H1 (cell line): ENCODE results near the gene OR10P1. TPM values are rescaled to one million over a fixed set of nuclear protein-coding genes. Genes with fewer than 3 reads are reported as not detected.

Experiments
- CTCF ChIA-PET: fragments of 300-600 bp; sonication (Branson Sonifier 250); formaldehyde crosslinking; loops from one replicate; lab custom pipeline; 2021; ENCODE audit not compliant: partially characterized antibody; lab: Charles Lee
- POLR2A ChIA-PET: fragments of 300-600 bp; sonication (Branson Sonifier 250); formaldehyde crosslinking; loops from one replicate; lab custom pipeline; 2021; ENCODE audit warnings: inconsistent platforms; ENCODE audit not compliant: partially characterized antibody; lab: Charles Lee
- DNase-seq, 2 experiments: peaks; one replicate each; pipeline versions ENCODE4 v3.0.0 to v3.0.0-alpha.2; 2010 to 2022; ENCODE audit warnings: low spot score in 2 of 2, low read depth in 1 of 2, mixed read lengths in 1 of 2
- FAIRE-seq: peaks from 2 replicates; lab custom pipeline; 2011; peaks lifted over from hg19 to GRCh38; lab: Jason Lieb, UNC
- H2AFZ ChIP-seq: 2 replicates; pipeline ENCODE4 v1.8.1; 2012; ENCODE audit warnings: low read length, inconsistent platforms
- H2AK5ac ChIP-seq: 2 replicates; pipeline ENCODE4 v1.6.1; 2013; ENCODE audit warnings: low read depth, low read length
- H2BK120ac ChIP-seq: replicated peaks from 2 replicates; pipeline ENCODE3; 2013; ENCODE audit warnings: low read depth, low read length, inconsistent platforms
- H2BK12ac ChIP-seq: 2 replicates; pipeline ENCODE4 v1.6.1; 2013; ENCODE audit warnings: low read depth, low read length
- H2BK15ac ChIP-seq: 2 replicates; pipeline ENCODE4 v1.6.1; 2013; ENCODE audit warnings: low read length
- H2BK20ac ChIP-seq: 2 replicates; pipeline ENCODE4 v1.6.1; 2013; ENCODE audit warnings: low read length
- H2BK5ac ChIP-seq: 2 replicates; pipeline ENCODE4 v1.6.1; 2013; ENCODE audit warnings: low read depth, low read length
- H3K14ac ChIP-seq: 2 replicates; pipeline ENCODE4 v1.6.1; 2013; ENCODE audit warnings: inconsistent platforms; ENCODE audit not compliant: insufficient read length
- H3K18ac ChIP-seq: 2 replicates; pipeline ENCODE4 v1.6.1; 2013; ENCODE audit warnings: low read length; ENCODE audit errors: extremely low read depth
- H3K23ac ChIP-seq: 2 replicates; pipeline ENCODE4 v1.6.1; 2013; ENCODE audit warnings: inconsistent platforms; ENCODE audit not compliant: insufficient read length
- H3K23me2 ChIP-seq: 2 replicates; pipeline ENCODE4 v1.6.1; 2013; ENCODE audit warnings: low read depth, low read length
- H3K27ac ChIP-seq: 2 replicates; pipeline ENCODE4 v1.6.1; 2011; ENCODE audit warnings: low read depth, low read length, inconsistent platforms
- H3K27me3 ChIP-seq, 4 experiments: replicated peaks in 1 of 4; 1 replicate in 1 of 4; 2 replicates in 3 of 4; pipeline versions ENCODE4 v1.6.1 to v1.8.1; 2011 to 2013; ENCODE audit warnings: low read length in 3 of 4, mild to moderate bottlenecking in 3 of 4, inconsistent platforms in 2 of 4, mixed read lengths in 2 of 4, moderate library complexity in 1 of 4; ENCODE audit not compliant: control insufficient read depth in 3 of 4, insufficient read depth in 3 of 4; ENCODE audit errors: extremely low read depth in 1 of 4
- H3K36me3 ChIP-seq, 4 experiments: 2 replicates each; pipeline versions ENCODE4 v1.6.1 to v1.8.1; 2011 to 2013; ENCODE audit warnings: mild to moderate bottlenecking in 4 of 4, low read length in 3 of 4, moderate library complexity in 2 of 4, control low read depth in 1 of 4, inconsistent platforms in 1 of 4; ENCODE audit not compliant: insufficient read depth in 4 of 4, control insufficient read depth in 2 of 4
- H3K4ac ChIP-seq: replicated peaks from 2 replicates; pipeline ENCODE3; 2013; ENCODE audit warnings: low read length, low read depth, mixed read lengths, inconsistent platforms; ENCODE audit not compliant: insufficient read length
- H3K4me1 ChIP-seq, 4 experiments: replicated peaks in 1 of 4; 1 replicate in 1 of 4; 2 replicates in 3 of 4; pipeline versions ENCODE4 v1.6.1 to v1.8.1; 2011 to 2013; ENCODE audit warnings: low read length in 3 of 4, inconsistent platforms in 2 of 4, mixed read lengths in 1 of 4; ENCODE audit not compliant: insufficient read depth in 4 of 4, control insufficient read depth in 3 of 4
- H3K4me2 ChIP-seq, 2 experiments: 2 replicates each; pipeline versions ENCODE4 v1.6.1 to v1.8.1; 2011 to 2013; ENCODE audit warnings: low read depth in 2 of 2, low read length in 2 of 2, control low read depth in 1 of 2, inconsistent platforms in 1 of 2, mild to moderate bottlenecking in 1 of 2; ENCODE audit not compliant: insufficient read depth in 1 of 2
- H3K4me3 ChIP-seq, 4 experiments: fragments of 200-600, 300-600 bp in 1 of 4; sonication (generic), shearing (Covaris generic), sonication (Bioruptor Twin) in 1 of 4; 2 replicates each; pipeline versions ENCODE4 v1.5.1 to v1.8.1; 2011 to 2016; ENCODE audit warnings: low read length in 4 of 4, low read depth in 3 of 4, control low read depth in 2 of 4, inconsistent platforms in 2 of 4, mild to moderate bottlenecking in 2 of 4, mixed read lengths in 1 of 4, moderate library complexity in 1 of 4; ENCODE audit not compliant: insufficient read depth in 2 of 4; ENCODE audit errors: extremely low read depth in 1 of 4
- H3K56ac ChIP-seq: replicated peaks from 2 replicates; pipeline ENCODE3; 2013; ENCODE audit warnings: low read depth, mild to moderate bottlenecking, mixed read lengths, low read length, inconsistent platforms; ENCODE audit not compliant: insufficient read length
- H3K79me1 ChIP-seq: 2 replicates; pipeline ENCODE4 v1.6.1; 2013; ENCODE audit warnings: low read depth, low read length, control low read depth
- H3K79me2 ChIP-seq, 2 experiments: 2 replicates each; pipeline versions ENCODE4 v1.6.1 to v1.8.1; 2012 to 2013; ENCODE audit warnings: low read length in 2 of 2, mild to moderate bottlenecking in 2 of 2, inconsistent platforms in 1 of 2; ENCODE audit not compliant: insufficient read depth in 2 of 2, control insufficient read depth in 1 of 2
- H3K9ac ChIP-seq, 4 experiments: replicated peaks in 1 of 4; 1 replicate in 1 of 4; 2 replicates in 3 of 4; pipeline versions ENCODE4 v1.6.1 to v1.8.1; 2011 to 2013; ENCODE audit warnings: low read depth in 3 of 4, low read length in 3 of 4, control low read depth in 2 of 4, mild to moderate bottlenecking in 2 of 4, moderate library complexity in 2 of 4, inconsistent platforms in 1 of 4; ENCODE audit errors: extremely low read depth in 1 of 4
- H3K9me3 ChIP-seq, 2 experiments: 2 replicates each; pipeline versions ENCODE4 v1.6.1 to v1.8.1; 2012 to 2013; ENCODE audit warnings: mild to moderate bottlenecking in 2 of 2, moderate library complexity in 2 of 2, control low read depth in 1 of 2, inconsistent platforms in 1 of 2, low read depth in 1 of 2, low read length in 1 of 2, mixed read lengths in 1 of 2; ENCODE audit not compliant: insufficient read depth in 2 of 2
- H4K20me1 ChIP-seq, 2 experiments: replicated peaks in 1 of 2; 2 replicates each; pipeline versions ENCODE3 to v1.8.1; 2011 to 2013; ENCODE audit warnings: inconsistent platforms in 2 of 2, low read length in 2 of 2, mild to moderate bottlenecking in 1 of 2; ENCODE audit not compliant: insufficient read depth in 2 of 2, control insufficient read depth in 1 of 2
- H4K5ac ChIP-seq: 2 replicates; pipeline ENCODE4 v1.6.1; 2013; ENCODE audit warnings: low read length, low read depth, mixed read lengths, inconsistent platforms; ENCODE audit not compliant: insufficient read length
- H4K8ac ChIP-seq: 2 replicates; pipeline ENCODE4 v1.8.0; 2013; ENCODE audit warnings: mild to moderate bottlenecking, moderate library complexity, low read length, inconsistent platforms; ENCODE audit not compliant: insufficient read depth; ENCODE audit errors: extremely low read depth
- H4K91ac ChIP-seq: replicated peaks from 2 replicates; pipeline ENCODE3; 2013; ENCODE audit warnings: low read length, mixed read lengths, inconsistent platforms; ENCODE audit not compliant: insufficient read length
- CHD2 ChIP-seq: IDR thresholded peaks from 2 replicates; pipeline ENCODE4 v1.6.1; 2012; ENCODE audit warnings: low read length, improper control_type of control experiment
- WGBS, 2 experiments: shearing (Covaris generic) in 1 of 2; methylation state at CpG; one replicate each; pipeline versions ENCODE4 v1.1.6 to v1.1.7; 2013 to 2015; ENCODE audit warnings: low lambda C conversion rate in 2 of 2, mixed read lengths in 2 of 2, inconsistent platforms in 1 of 2, low coverage in 1 of 2, missing lambda C conversion rate in 1 of 2; ENCODE audit not compliant: insufficient replicate concordance in 2 of 2, insufficient coverage in 1 of 2, insufficient read length in 1 of 2; ENCODE audit errors: extremely low coverage in 1 of 2, missing lambda C conversion rate in 1 of 2; 5-methylcytosine and 5-hydroxymethylcytosine counted together
- polyA plus RNA-seq, 7 experiments: library from polyadenylated mRNA; depleted of rRNA in 3 of 7; stranded (reverse) in 5 of 7; unstranded in 2 of 7; fragments of >200 nt in 5 of 7; fragments of 200-250 nt in 2 of 7; gene quantifications; 1 replicate in 5 of 7; 2 replicates in 1 of 7; 4 replicates in 1 of 7; pipeline versions ENCODE4 v1.2.1 to v1.2.3, GENCODE V29; 2011 to 2013; ENCODE audit warnings: missing spikeins in 2 of 7, mixed read lengths in 2 of 7
- total RNA-seq: library from RNA; stranded (reverse); fragmentation: NEBNext Ultra II Directional; extraction: Animal tissue kit (Norgen Biotek cat#: 25700); gene quantifications from 2 replicates; pipeline ENCODE4 v1.2.1, GENCODE V29; 2021

OR10P1 gene
- total and polyA plus RNA-seq, 2 of the 8 experiments (the other 6 are each of a cell fraction or from before 2014, with no cell fraction given), result not detected

DNA sequence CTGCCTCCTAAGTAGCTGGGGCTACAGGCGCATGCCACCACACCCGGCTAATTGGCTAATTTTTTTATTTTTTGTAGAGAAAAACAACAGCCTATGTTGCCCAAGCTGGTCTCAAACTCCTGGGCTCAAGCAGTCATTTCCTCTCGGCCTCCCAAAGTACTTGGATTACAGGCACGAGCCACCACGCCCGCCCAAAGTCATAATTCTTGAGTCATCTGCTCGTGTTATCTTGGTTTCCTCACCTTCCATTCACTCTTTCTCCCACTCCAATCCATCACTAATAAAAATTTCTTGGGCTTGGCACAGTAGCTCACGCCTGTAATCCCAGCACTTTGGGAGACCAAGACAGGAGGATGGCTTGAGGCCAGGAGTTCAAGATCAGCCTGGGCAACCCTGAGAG, 39.0 kb downstream of the OR10P1 start:
- CTCF ChIA-PET, result interaction anchor here (1.2 to 1.3 kb wide), 2 partner anchors 30 to 44 kb away, joined by 3 to 5 read pairs; partner anchors contain the start of gene RDH5
- POLR2A ChIA-PET, result interaction anchor here (1.3 kb wide), 1 partner anchor 24 kb away, joined by 4 read pairs; no protein-coding TSS in a partner anchor
- H3K27me3 ChIP-seq, result no peaks in the 10 kb centered on the region; a peak in 1 of 7 replicates
- no peak overlapping the region for H3K14ac ChIP-seq
- H2BK20ac ChIP-seq, result no peak overlapping the region
- no peak overlapping the region for H4K91ac ChIP-seq
- no peak overlapping the region for H2BK5ac ChIP-seq
- H3K4ac ChIP-seq, result no peak overlapping the region
- no peak overlapping the region for H3K9ac ChIP-seq
- TF ChIP-seq CHD2, result no peak
- no peak overlapping the region for H2BK120ac ChIP-seq
- WGBS, 2 experiments, result 92% methylated on average over 8 of the region's 8 CpGs; no CpG with 5 or more reads in 1 of the 2 experiments
- H3K36me3 ChIP-seq, result no peaks in the 10 kb centered on the region
- no peak overlapping the region for H3K23ac ChIP-seq
- H3K18ac ChIP-seq, result no peak overlapping the region
- H3K9me3 ChIP-seq, result no peaks in the 10 kb centered on the region
- no peaks in the 10 kb centered on the region for H4K20me1 ChIP-seq
- H4K5ac ChIP-seq, result no peak overlapping the region
- H4K8ac ChIP-seq, result no peak overlapping the region
- H3K23me2 ChIP-seq, result no peaks in the 10 kb centered on the region; the same call in 1 of the 2 replicates
- H3K56ac ChIP-seq, result no peak overlapping the region
- no peaks in the 10 kb centered on the region for H3K79me2 ChIP-seq
- H3K4me1 ChIP-seq, result no peaks in the 10 kb centered on the region
- H3K27ac ChIP-seq, result no peak overlapping the region
- no peak overlapping the region for H2AK5ac ChIP-seq
- no peak overlapping the region for H2AFZ ChIP-seq
- no peak overlapping the region for H2BK15ac ChIP-seq
- no peak overlapping the region for H3K4me3 ChIP-seq
- H2BK12ac ChIP-seq, result no peak overlapping the region
- no peaks in the 10 kb centered on the region for H3K79me1 ChIP-seq
- FAIRE-seq (no peak), DNase-seq (no peak)
- H3K4me2 ChIP-seq, result no peak overlapping the region
